Liver (tissue), 9 donors: ENCODE data around the gene PDCD2L. TPM values are rescaled to one million over a fixed set of nuclear protein-coding genes. Genes with fewer than 3 reads are reported as not detected.

Experiments
- DNase-seq: peaks from one replicate; pipeline ENCODE4 v3.0.0-alpha.2; 2017; ENCODE audit warnings: low spot score
- H3K27ac ChIP-seq, 2 donors: one replicate each; pipeline ENCODE4 v1.7.0; 2013; ENCODE audit warnings: inconsistent platforms in 2 of 2, low read length in 2 of 2, control low read depth in 1 of 2, low read depth in 1 of 2, mild to moderate bottlenecking in 1 of 2
- H3K27me3 ChIP-seq, 4 donors: one replicate each; pipeline versions ENCODE4 v1.6.1 to v1.7.0; 2013; ENCODE audit warnings: low read length in 3 of 4, inconsistent platforms in 1 of 4, mild to moderate bottlenecking in 1 of 4, moderate library complexity in 1 of 4; ENCODE audit not compliant: control insufficient read depth in 4 of 4, insufficient read depth in 4 of 4
- H3K36me3 ChIP-seq, 4 donors: one replicate each; pipeline versions ENCODE4 v1.6.1 to v1.7.0; 2013; ENCODE audit warnings: low read length in 3 of 4, mild to moderate bottlenecking in 3 of 4, low read depth in 1 of 4, moderate library complexity in 1 of 4; ENCODE audit not compliant: control insufficient read depth in 4 of 4, insufficient read depth in 3 of 4
- H3K4me1 ChIP-seq, 4 donors: one replicate each; pipeline versions ENCODE4 v1.6.1 to v1.7.0; 2013; ENCODE audit warnings: low read length in 3 of 4, mild to moderate bottlenecking in 3 of 4, moderate library complexity in 1 of 4; ENCODE audit not compliant: control insufficient read depth in 4 of 4, insufficient read depth in 4 of 4
- H3K4me3 ChIP-seq, 3 donors: one replicate each; pipeline versions ENCODE4 v1.6.1 to v1.7.0; 2013; ENCODE audit warnings: low read length in 3 of 3, control low read depth in 1 of 3, low read depth in 1 of 3, mild to moderate bottlenecking in 1 of 3
- H3K9ac ChIP-seq, 2 donors: one replicate each; pipeline ENCODE4 v1.7.0; 2013; ENCODE audit warnings: low read length in 2 of 2, mild to moderate bottlenecking in 2 of 2, moderate library complexity in 2 of 2, control low read depth in 1 of 2, low read depth in 1 of 2
- H3K9me3 ChIP-seq, 4 donors: one replicate each; pipeline versions ENCODE4 v1.6.1 to v1.7.0; 2013; ENCODE audit warnings: low read length in 3 of 4; ENCODE audit not compliant: control insufficient read depth in 4 of 4
- EGR1 ChIP-seq, 2 donors: IDR thresholded peaks; 2 replicates each; pipeline ENCODE4 v1.6.1; 2016 to 2018; ENCODE audit warnings: antibody characterized with exemption in 2 of 2, low read depth in 2 of 2
- FOXA1 ChIP-seq: IDR thresholded peaks from 2 replicates; pipeline ENCODE4 v1.6.1; 2016; ENCODE audit warnings: antibody characterized with exemption
- GABPA ChIP-seq, 2 donors: IDR thresholded peaks in 1 of 2; conservative IDR thresholded peaks in 1 of 2; 2 replicates each; pipeline ENCODE4 v1.6.1; 2016; ENCODE audit warnings: antibody characterized with exemption in 2 of 2, mild to moderate bottlenecking in 1 of 2, moderate library complexity in 1 of 2
- RAD21 ChIP-seq, 2 donors: IDR thresholded peaks; 2 replicates each; pipeline ENCODE4 v1.6.1; 2016; ENCODE audit warnings: antibody characterized with exemption in 2 of 2, mild to moderate bottlenecking in 2 of 2
- RXRA ChIP-seq, 2 donors: IDR thresholded peaks; 2 replicates each; pipeline ENCODE4 v1.6.1; 2017 to 2018; ENCODE audit warnings: antibody characterized with exemption in 2 of 2, mild to moderate bottlenecking in 1 of 2
- TAF1 ChIP-seq: conservative IDR thresholded peaks from 2 replicates; pipeline ENCODE4 v1.6.1; 2016; ENCODE audit warnings: antibody characterized with exemption, mild to moderate bottlenecking
- YY1 ChIP-seq: IDR thresholded peaks from 2 replicates; pipeline ENCODE4 v1.6.1; 2016; ENCODE audit warnings: antibody characterized with exemption, mild to moderate bottlenecking
- WGBS: extraction: QIAGEN DNeasy Blood & Tissue Kit; methylation state at CpG from one replicate; pipeline ENCODE4 v1.1.7; 2013; 5-methylcytosine and 5-hydroxymethylcytosine counted together
- polyA plus RNA-seq, 2 donors: library from polyadenylated mRNA; stranded (reverse) in 1 of 2; unstranded in 1 of 2; fragments of 200-250 nt in 1 of 2; fragments of >200 nt in 1 of 2; fragmentation: Nextera tagmentation in 1 of 2; extraction: Ambion mirVana in 1 of 2; gene quantifications; one replicate each; pipeline versions ENCODE4 v1.2.1 to v1.2.3, GENCODE V29; 2013 to 2015
- total RNA-seq, 2 donors: library from RNA; depleted of rRNA; stranded (reverse); fragments of >200 nt; gene quantifications; one replicate each; pipeline ENCODE4 v1.2.3, GENCODE V29; 2014
- TF ChIP-seq, protein P1 (sequence below): IDR thresholded peaks from 2 replicates; pipeline ENCODE4 v1.6.1; 2016; ENCODE audit warnings: antibody characterized with exemption
- TF ChIP-seq, protein P2 (sequence below): IDR thresholded peaks from 2 replicates; pipeline ENCODE4 v1.6.1; 2016; ENCODE audit warnings: antibody characterized with exemption
- TF ChIP-seq, protein P3 (sequence below): IDR thresholded peaks from 2 replicates; pipeline ENCODE4 v1.6.1; 2016; ENCODE audit warnings: antibody characterized with exemption
- donor health status: healthy.
- donor health status: healthy.
- donor health status: healthy.
- donor health status: healthy.
- donor health status: healthy.

PDCD2L gene, protein sequence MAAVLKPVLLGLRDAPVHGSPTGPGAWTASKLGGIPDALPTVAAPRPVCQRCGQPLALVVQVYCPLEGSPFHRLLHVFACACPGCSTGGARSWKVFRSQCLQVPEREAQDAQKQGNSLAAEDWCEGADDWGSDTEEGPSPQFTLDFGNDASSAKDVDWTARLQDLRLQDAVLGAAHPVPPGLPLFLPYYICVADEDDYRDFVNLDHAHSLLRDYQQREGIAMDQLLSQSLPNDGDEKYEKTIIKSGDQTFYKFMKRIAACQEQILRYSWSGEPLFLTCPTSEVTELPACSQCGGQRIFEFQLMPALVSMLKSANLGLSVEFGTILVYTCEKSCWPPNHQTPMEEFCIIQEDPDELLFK
- total RNA-seq: 1 to 10 TPM; 5.0 to 5.1 TPM
- polyA plus RNA-seq: 1 to 10 TPM; 3.8 to 7.6 TPM

DNA sequence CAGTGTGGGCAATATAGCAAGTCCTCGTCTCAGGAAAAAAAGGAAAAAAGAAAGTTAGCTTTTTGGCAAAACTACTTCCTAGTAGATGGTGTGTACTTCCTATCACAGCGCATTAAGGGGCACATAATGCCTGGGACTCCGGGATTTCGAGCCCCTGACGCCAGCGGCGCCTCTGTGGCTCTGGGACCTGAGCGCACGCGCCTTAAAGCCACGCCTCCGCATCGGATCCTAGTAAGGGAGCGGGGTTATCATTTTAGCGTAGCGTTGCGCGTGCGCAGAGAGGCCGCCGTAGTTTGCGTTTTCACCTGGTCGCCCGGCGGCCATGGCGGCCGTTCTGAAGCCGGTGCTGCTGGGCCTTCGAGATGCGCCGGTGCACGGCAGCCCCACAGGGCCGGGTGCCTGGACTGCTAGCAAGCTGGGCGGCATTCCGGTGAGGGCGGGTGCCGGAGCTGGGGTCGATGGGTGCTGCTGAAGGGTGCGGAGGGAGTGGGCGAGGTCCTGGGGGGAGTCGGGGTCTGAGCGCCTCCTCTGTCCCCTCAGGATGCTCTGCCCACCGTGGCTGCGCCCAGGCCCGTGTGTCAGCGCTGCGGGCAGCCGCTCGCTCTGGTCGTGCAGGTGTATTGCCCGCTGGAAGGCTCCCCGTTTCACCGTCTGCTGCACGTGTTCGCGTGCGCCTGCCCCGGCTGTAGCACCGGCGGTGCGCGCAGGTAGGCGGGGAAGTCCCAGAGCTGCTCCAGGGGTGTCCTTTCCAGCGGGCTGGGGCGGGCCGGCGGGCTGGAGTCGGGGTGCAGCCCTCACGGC, at the start of gene PDCD2L:
Gene PDCD2L (plus strand): TSS at position 291 of the 801 bp plus-strand sequence. CDS start 32 bp downstream, at position 323.
- H3K27ac ChIP-seq: peak within 1 kb of the TSS; percentile 32 to 70
- peak; percentile 89 for DNase-seq
- H3K9ac ChIP-seq: peak within 1 kb of the TSS; percentile 43 to 62
- TF ChIP-seq RAD21 (IDR thresholded peaks at IDR 0.05): no peak
- TF ChIP-seq YY1: peak; percentile 98
- TF ChIP-seq TAF1: no peak
- TF ChIP-seq GABPA (IDR thresholded peaks at IDR 0.05 in 1 of 2, conservative IDR thresholded peaks at IDR 0.05 in 1 of 2): peak in 1 of 2 donors; percentile 16
- TF ChIP-seq, protein P1, sequence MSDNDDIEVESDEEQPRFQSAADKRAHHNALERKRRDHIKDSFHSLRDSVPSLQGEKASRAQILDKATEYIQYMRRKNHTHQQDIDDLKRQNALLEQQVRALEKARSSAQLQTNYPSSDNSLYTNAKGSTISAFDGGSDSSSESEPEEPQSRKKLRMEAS: peak; percentile 95
- no peak for TF ChIP-seq RXRA (IDR thresholded peaks at IDR 0.05)
- TF ChIP-seq, protein P2, sequence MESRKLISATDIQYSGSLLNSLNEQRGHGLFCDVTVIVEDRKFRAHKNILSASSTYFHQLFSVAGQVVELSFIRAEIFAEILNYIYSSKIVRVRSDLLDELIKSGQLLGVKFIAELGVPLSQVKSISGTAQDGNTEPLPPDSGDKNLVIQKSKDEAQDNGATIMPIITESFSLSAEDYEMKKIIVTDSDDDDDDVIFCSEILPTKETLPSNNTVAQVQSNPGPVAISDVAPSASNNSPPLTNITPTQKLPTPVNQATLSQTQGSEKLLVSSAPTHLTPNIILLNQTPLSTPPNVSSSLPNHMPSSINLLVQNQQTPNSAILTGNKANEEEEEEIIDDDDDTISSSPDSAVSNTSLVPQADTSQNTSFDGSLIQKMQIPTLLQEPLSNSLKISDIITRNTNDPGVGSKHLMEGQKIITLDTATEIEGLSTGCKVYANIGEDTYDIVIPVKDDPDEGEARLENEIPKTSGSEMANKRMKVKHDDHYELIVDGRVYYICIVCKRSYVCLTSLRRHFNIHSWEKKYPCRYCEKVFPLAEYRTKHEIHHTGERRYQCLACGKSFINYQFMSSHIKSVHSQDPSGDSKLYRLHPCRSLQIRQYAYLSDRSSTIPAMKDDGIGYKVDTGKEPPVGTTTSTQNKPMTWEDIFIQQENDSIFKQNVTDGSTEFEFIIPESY: no peak
- TF ChIP-seq EGR1 (IDR thresholded peaks at IDR 0.05; ENCODE audit: low read depth in 2 of 2): peak in 1 of 2 donors; percentile 9
- H3K36me3 ChIP-seq: peaks cover 11 to 15% (median 13%) of the 10 kb centered on the region in 4 donors
- H3K9me3 ChIP-seq: no peaks in the 10 kb centered on the region
- H3K4me3 ChIP-seq: peak within 1 kb of the TSS; percentile 76 to 91 (median 84)
- under 1% methylated on average over 69 of the region's 69 CpGs for WGBS
- peaks cover 0 to 3% (median 2%) of the 10 kb centered on the region in 4 donors for H3K4me1 ChIP-seq
- no peaks in the 10 kb centered on the region for H3K27me3 ChIP-seq

DNA sequence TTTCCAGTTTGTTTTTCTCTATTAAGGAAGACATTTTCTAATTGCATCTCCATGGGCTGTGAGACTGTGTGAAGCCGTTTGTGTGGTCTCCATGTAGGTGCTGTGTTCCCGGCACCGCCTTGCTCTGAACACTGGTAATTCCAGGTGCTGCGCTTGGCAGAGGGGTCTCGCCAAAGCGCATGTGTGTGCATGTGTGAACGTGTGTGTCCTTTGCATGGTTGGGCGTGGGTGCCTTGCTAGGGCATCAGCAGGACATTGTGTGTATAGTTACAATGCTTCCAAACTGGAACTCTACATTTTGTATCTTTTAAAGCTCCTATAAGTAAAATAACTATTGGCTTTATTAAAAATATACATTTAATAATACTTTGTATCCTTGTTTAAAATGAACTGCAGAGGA, 49.0 kb upstream of the PDCD2L start:
- 95% methylated on average over 8 of the region's 8 CpGs for WGBS
- Histone ChIP-seq H3K27ac (no peak overlapping the region), H3K36me3 (peaks cover 9 to 26% (median 12%) of the 10 kb centered on the region in 4 donors), H3K4me1 (peaks cover 5 to 15% (median 11%) of the 10 kb centered on the region in 4 donors), H3K9ac (no peak overlapping the region), H3K9me3 (no peaks in the 10 kb centered on the region), H3K27me3 (no peaks in the 10 kb centered on the region), H3K4me3 (no peak overlapping the region)
- DNase-seq: no peak
- TF ChIP-seq, protein P2: no peak
- no peak for TF ChIP-seq FOXA1
- no peak for TF ChIP-seq GABPA (IDR thresholded peaks at IDR 0.05 in 1 of 2, conservative IDR thresholded peaks at IDR 0.05 in 1 of 2)
- TF ChIP-seq, protein P3, sequence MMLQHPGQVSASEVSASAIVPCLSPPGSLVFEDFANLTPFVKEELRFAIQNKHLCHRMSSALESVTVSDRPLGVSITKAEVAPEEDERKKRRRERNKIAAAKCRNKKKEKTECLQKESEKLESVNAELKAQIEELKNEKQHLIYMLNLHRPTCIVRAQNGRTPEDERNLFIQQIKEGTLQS: no peak
- no peak for TF ChIP-seq RAD21 (IDR thresholded peaks at IDR 0.05)
- TF ChIP-seq YY1: no peak
- TF ChIP-seq EGR1 (IDR thresholded peaks at IDR 0.05; ENCODE audit: low read depth in 2 of 2): no peak
- TF ChIP-seq TAF1: no peak
